ENCODE measurements around the gene ITPKC.
A peak's percentile ranks its signal among the peaks of the same experiment; 100 is the strongest.
"Not testable (repeated sequence)": the region's sequence is repeated elsewhere in the genome, so short reads cannot be mapped to it uniquely, and the experiment has no call there.

ITPKC gene

GRCh38 chr19:40742477-40742876 is 25.6 kb downstream of the ITPKC start:
- DNase-seq: no peak

GRCh38 chr19:40742886-40743285 is 26.0 kb downstream of the ITPKC start:
- no peak for DNase-seq

GRCh38 chr19:40743926-40744325 is 27.0 kb downstream of the ITPKC start:
- DNase-seq: no peak

GRCh38 chr19:40744554-40745401 is 27.9 kb downstream of the ITPKC start:
- no peak for DNase-seq

GRCh38 chr19:40745402-40745780 is 28.5 kb downstream of the ITPKC start:
- no peak for DNase-seq

- no peak for DNase-seq
These were observed 30.6 kb downstream of the ITPKC start for GRCh38 chr19:40747536-40747935.

- DNase-seq: peak; percentile 99 to 100
These were observed 33.4 kb downstream of the ITPKC start, which contains the start of gene ACTMAP for GRCh38 chr19:40750058-40750873. Gene ACTMAP (minus strand): TSS chr19:40750477. CDS start chr19:40749803, 674 bp downstream.

- DNase-seq: peak; percentile 97 to 98
These were observed 34.1 kb downstream of the ITPKC start, which contains the start of gene SNRPA for GRCh38 chr19:40750874-40751537. Gene SNRPA (plus strand): TSS chr19:40751203. CDS start chr19:40751409, 206 bp downstream.

- DNase-seq: no peak
These were observed 35.4 kb downstream of the ITPKC start for GRCh38 chr19:40752257-40752781.

- DNase-seq: no peak
These were observed 37.8 kb downstream of the ITPKC start for GRCh38 chr19:40754611-40755247.

GRCh38 chr19:40755248-40755624 is 38.3 kb downstream of the ITPKC start:
- DNase-seq: no peak

- no peak for DNase-seq
These were observed 38.9 kb downstream of the ITPKC start for GRCh38 chr19:40755791-40756190.

GRCh38 chr19:40756502-40757110 is 39.7 kb downstream of the ITPKC start:
- DNase-seq: no peak

GRCh38 chr19:40758491-40758890 is 41.6 kb downstream of the ITPKC start:
- DNase-seq: no peak

GRCh38 chr19:40759352-40759751 is 42.4 kb downstream of the ITPKC start:
- no peak for DNase-seq

GRCh38 chr19:40762754-40763470 is 46.0 kb downstream of the ITPKC start:
- no peak for DNase-seq

- DNase-seq: no peak
These were observed 46.6 kb downstream of the ITPKC start for GRCh38 chr19:40763526-40763925.

- DNase-seq: no peak
These were observed 47.1 kb downstream of the ITPKC start for GRCh38 chr19:40763963-40764362.

- not testable (repeated sequence) for DNase-seq
These were observed 49.5 kb downstream of the ITPKC start for GRCh38 chr19:40766385-40766784.

- DNase-seq: no peak
These were observed 52.0 kb downstream of the ITPKC start for GRCh38 chr19:40768869-40769268.
